ENCODE results near the gene C1QTNF9.
"Not testable (repeated sequence)": the region's sequence is repeated elsewhere in the genome, so short reads cannot be mapped to it uniquely, and the experiment has no call there.

GRCh38 chr13:24321416-24321815, 12.0 kb downstream of the C1QTNF9 start:
- not testable (repeated sequence) for TF ChIP-seq POLR2A (IDR thresholded peaks at IDR 0.05)
- TF ChIP-seq, protein P1, sequence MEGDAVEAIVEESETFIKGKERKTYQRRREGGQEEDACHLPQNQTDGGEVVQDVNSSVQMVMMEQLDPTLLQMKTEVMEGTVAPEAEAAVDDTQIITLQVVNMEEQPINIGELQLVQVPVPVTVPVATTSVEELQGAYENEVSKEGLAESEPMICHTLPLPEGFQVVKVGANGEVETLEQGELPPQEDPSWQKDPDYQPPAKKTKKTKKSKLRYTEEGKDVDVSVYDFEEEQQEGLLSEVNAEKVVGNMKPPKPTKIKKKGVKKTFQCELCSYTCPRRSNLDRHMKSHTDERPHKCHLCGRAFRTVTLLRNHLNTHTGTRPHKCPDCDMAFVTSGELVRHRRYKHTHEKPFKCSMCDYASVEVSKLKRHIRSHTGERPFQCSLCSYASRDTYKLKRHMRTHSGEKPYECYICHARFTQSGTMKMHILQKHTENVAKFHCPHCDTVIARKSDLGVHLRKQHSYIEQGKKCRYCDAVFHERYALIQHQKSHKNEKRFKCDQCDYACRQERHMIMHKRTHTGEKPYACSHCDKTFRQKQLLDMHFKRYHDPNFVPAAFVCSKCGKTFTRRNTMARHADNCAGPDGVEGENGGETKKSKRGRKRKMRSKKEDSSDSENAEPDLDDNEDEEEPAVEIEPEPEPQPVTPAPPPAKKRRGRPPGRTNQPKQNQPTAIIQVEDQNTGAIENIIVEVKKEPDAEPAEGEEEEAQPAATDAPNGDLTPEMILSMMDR (IDR thresholded peaks at IDR 0.05): not testable (repeated sequence)

All from lower leg skin (tissue), 3 donors.